ENCODE measurements around the gene NFIB. TPM values are rescaled to one million over a fixed set of nuclear protein-coding genes. Genes with fewer than 3 reads are reported as not detected.

The NFIB gene
- polyA plus RNA-seq, 2 of the 4 experiments (the other 2 are of a cell fraction), result 10.7 to 21.7 TPM

GRCh38 chr9:14139287-14139686 lies 174.7 kb downstream of the NFIB start:
- DNase-seq (ENCODE audit: low read depth in 1 of 2, low spot score in 1 of 2) (no peak), ATAC-seq (no peak), FAIRE-seq (no peak)
- Histone ChIP-seq H3K4me1 (no peaks in the 10 kb centered on the region), H3K9me3 (no peaks in the 10 kb centered on the region), H3K4me3 (no peak overlapping the region), H3K4me2 (no peak overlapping the region), H3K27ac (no peak overlapping the region)
- ChIA-PET POLR2A (no interaction called here), CTCF (interaction anchor here (0.6 to 1.4 kb wide), 4 partner anchors 9 to 214 kb away, joined by 3 read pairs; no protein-coding TSS in a partner anchor)
- WGBS (ENCODE audit: missing lambda C conversion rate), result 88% methylated on average over 1 of the region's 1 CpG
- no peak for TF ChIP-seq KDM5A (IDR thresholded peaks at IDR 0.05)
- TF ChIP-seq FOXS1 (CRISPR knock-in tag; IDR thresholded peaks at IDR 0.05), result no peak
- no peak for TF ChIP-seq GATA3 (IDR thresholded peaks at IDR 0.05; ENCODE audit: borderline replicate concordance)
- TF ChIP-seq FOSB (CRISPR knock-in tag; IDR thresholded peaks at IDR 0.05), result no peak
- no peak for TF ChIP-seq CHD4 (IDR thresholded peaks at IDR 0.05; ENCODE audit: borderline replicate concordance)
- TF ChIP-seq, protein P1, sequence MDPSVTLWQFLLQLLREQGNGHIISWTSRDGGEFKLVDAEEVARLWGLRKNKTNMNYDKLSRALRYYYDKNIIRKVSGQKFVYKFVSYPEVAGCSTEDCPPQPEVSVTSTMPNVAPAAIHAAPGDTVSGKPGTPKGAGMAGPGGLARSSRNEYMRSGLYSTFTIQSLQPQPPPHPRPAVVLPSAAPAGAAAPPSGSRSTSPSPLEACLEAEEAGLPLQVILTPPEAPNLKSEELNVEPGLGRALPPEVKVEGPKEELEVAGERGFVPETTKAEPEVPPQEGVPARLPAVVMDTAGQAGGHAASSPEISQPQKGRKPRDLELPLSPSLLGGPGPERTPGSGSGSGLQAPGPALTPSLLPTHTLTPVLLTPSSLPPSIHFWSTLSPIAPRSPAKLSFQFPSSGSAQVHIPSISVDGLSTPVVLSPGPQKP (IDR thresholded peaks at IDR 0.05; ENCODE audit: low read depth, low read length), result no peak
- no peak for TF ChIP-seq ZC3H11A (IDR thresholded peaks at IDR 0.05)
- no peak for TF ChIP-seq RARB (CRISPR knock-in tag; IDR thresholded peaks at IDR 0.05)
- TF ChIP-seq, protein P2, sequence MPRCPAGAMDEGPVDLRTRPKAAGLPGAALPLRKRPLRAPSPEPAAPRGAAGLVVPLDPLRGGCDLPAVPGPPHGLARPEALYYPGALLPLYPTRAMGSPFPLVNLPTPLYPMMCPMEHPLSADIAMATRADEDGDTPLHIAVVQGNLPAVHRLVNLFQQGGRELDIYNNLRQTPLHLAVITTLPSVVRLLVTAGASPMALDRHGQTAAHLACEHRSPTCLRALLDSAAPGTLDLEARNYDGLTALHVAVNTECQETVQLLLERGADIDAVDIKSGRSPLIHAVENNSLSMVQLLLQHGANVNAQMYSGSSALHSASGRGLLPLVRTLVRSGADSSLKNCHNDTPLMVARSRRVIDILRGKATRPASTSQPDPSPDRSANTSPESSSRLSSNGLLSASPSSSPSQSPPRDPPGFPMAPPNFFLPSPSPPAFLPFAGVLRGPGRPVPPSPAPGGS (IDR thresholded peaks at IDR 0.05), result no peak
- TF ChIP-seq TP53 (CRISPR knock-in tag; IDR thresholded peaks at IDR 0.05), result no peak
- no peak for TF ChIP-seq ZFP36 (IDR thresholded peaks at IDR 0.05; ENCODE audit: borderline replicate concordance, partially characterized antibody)
- TF ChIP-seq JUNB (IDR thresholded peaks at IDR 0.05), result no peak
- TF ChIP-seq E2F6 (IDR thresholded peaks at IDR 0.05; ENCODE audit: borderline replicate concordance, low read depth), result no peak
- TF ChIP-seq POLR2A (IDR thresholded peaks at IDR 0.05; ENCODE audit: low read length), result no peak
- TF ChIP-seq KDM1A (IDR thresholded peaks at IDR 0.05; ENCODE audit: low read depth), result no peak

- ChIA-PET POLR2A (no interaction called here), CTCF (no interaction called here)
- Histone ChIP-seq H3K4me3 (no peak overlapping the region), H3K4me2 (no peak overlapping the region), H3K9me3 (no peaks in the 10 kb centered on the region), H3K4me1 (no peaks in the 10 kb centered on the region), H3K27ac (no peak overlapping the region)
- FAIRE-seq (peak; percentile 36), DNase-seq (ENCODE audit: low read depth in 1 of 2, low spot score in 1 of 2) (no peak), ATAC-seq (no peak)
- TF ChIP-seq E2F6 (IDR thresholded peaks at IDR 0.05; ENCODE audit: borderline replicate concordance, low read depth), result no peak
- TF ChIP-seq MAFK (IDR thresholded peaks at IDR 0.05; ENCODE audit: partially characterized antibody), result peak; percentile 69
- no peak for TF ChIP-seq CBX2 (IDR thresholded peaks at IDR 0.05; ENCODE audit: borderline replicate concordance, low read depth)
- no peak for TF ChIP-seq HDAC2 (IDR thresholded peaks at IDR 0.05)
- no peak for TF ChIP-seq EP300 (IDR thresholded peaks at IDR 0.05)
- no peak for TF ChIP-seq TP53 (CRISPR knock-in tag; IDR thresholded peaks at IDR 0.05)
- TF ChIP-seq HOXB5 (CRISPR knock-in tag; IDR thresholded peaks at IDR 0.05), result no peak
- WGBS (ENCODE audit: missing lambda C conversion rate), result 92% methylated on average over 3 of the region's 3 CpGs
Observed at GRCh38 chr9:14136646-14137370, 177.1 kb downstream of the NFIB start.

DNA sequence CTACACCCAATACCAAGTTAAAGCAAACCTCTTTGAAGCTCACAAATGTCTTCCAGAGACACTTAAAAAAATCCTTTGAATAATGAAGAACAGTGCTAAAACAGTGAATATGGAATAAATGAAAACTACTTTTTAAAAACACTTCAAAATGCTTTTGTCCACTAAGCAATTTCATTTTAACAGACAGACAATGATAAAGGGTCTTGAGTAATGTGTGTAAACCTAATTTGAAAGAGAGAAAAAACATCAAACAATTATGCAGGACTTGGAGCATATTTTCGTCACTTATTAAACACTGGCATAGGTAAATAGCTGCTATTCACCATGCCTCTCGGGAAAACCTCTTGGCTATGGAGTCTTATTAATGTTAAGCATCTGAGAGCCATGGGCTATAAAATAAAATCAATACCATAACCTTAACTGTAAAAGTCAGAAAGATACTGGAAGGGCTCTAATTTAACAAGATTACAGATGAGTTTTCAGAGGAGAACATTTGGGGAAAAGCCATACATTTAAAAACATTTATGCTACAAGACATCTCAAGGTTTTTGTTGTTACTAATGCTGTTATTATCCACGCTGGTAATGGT lies 177.8 kb downstream of the NFIB start:
- no peak for DNase-seq (ENCODE audit: low read depth in 1 of 2, low spot score in 1 of 2)
- no peak for TF ChIP-seq NPAS2 (CRISPR knock-in tag; IDR thresholded peaks at IDR 0.05; ENCODE audit: borderline replicate concordance)
- TF ChIP-seq CHD2 (IDR thresholded peaks at IDR 0.05; ENCODE audit: low read length, partially characterized antibody), result no peak
- TF ChIP-seq RNF2 (IDR thresholded peaks at IDR 0.05; ENCODE audit: borderline replicate concordance, low read depth), result no peak
- no peak for TF ChIP-seq SMC3 (IDR thresholded peaks at IDR 0.05)
- no peak for TF ChIP-seq CHD4 (IDR thresholded peaks at IDR 0.05; ENCODE audit: borderline replicate concordance)
- no peak for TF ChIP-seq ZSCAN20 (CRISPR knock-in tag; IDR thresholded peaks at IDR 0.05)
- TF ChIP-seq MAFK (IDR thresholded peaks at IDR 0.05; ENCODE audit: partially characterized antibody), result peak; percentile 10
- Histone ChIP-seq H3K9me3 (no peaks in the 10 kb centered on the region), H3K4me3 (no peak overlapping the region), H3K4me2 (no peak overlapping the region), H3K4me1 (no peaks in the 10 kb centered on the region), H3K27ac (no peak overlapping the region)
- CTCF ChIA-PET, result interaction anchor here (1.0 to 1.2 kb wide), 2 partner anchors 16 to 217 kb away, joined by 3 to 4 read pairs; no protein-coding TSS in a partner anchor
- FAIRE-seq, result no peak
- no peak for ATAC-seq
- POLR2A ChIA-PET, result no interaction called here
- WGBS (ENCODE audit: missing lambda C conversion rate), result 94% methylated on average over 3 of the region's 3 CpGs

Data from A549 (cell line).